HEK293T (cell line): ENCODE results near the gene FAM50A.

Experiments used
- ARNT ChIP-seq: fragments of 450-650 bp; IDR thresholded peaks from 2 replicates; pipeline ENCODE4 v1.6.1; 2017; ENCODE audit warnings: mild to moderate bottlenecking
- BHLHE40 ChIP-seq: fragments of 450-650 bp; IDR thresholded peaks from 2 replicates; pipeline ENCODE4 v1.6.1; 2016; ENCODE audit warnings: mild to moderate bottlenecking, moderate library complexity, borderline replicate concordance
- ELF4 ChIP-seq: fragments of 450-650 bp; IDR thresholded peaks from 2 replicates; pipeline ENCODE4 v1.6.1; 2017; ENCODE audit warnings: antibody characterized with exemption
- FOXA1 ChIP-seq: fragments of 450-650 bp; IDR thresholded peaks from 2 replicates; pipeline ENCODE4 v1.6.1; 2016; ENCODE audit warnings: mild to moderate bottlenecking
- FOXK2 ChIP-seq: fragments of 450-650 bp; IDR thresholded peaks from 2 replicates; pipeline ENCODE4 v1.6.1; 2016; ENCODE audit warnings: mild to moderate bottlenecking
- FOXM1 ChIP-seq: fragments of 450-650 bp; IDR thresholded peaks from 2 replicates; pipeline ENCODE4 v1.6.1; 2017; ENCODE audit warnings: mild to moderate bottlenecking, borderline replicate concordance
- L3MBTL2 ChIP-seq: fragments of 450-650 bp; conservative IDR thresholded peaks from 2 replicates; pipeline ENCODE4 v1.6.1; 2016; ENCODE audit warnings: mild to moderate bottlenecking
- NFRKB ChIP-seq: fragments of 450-650 bp; IDR thresholded peaks from 2 replicates; pipeline ENCODE4 v1.6.1; 2016; ENCODE audit warnings: mild to moderate bottlenecking, moderate library complexity
- PKNOX1 ChIP-seq: fragments of 450-650 bp; IDR thresholded peaks from 2 replicates; pipeline ENCODE4 v1.6.1; 2016
- SP1 ChIP-seq: fragments of 450-650 bp; IDR thresholded peaks from 2 replicates; pipeline ENCODE4 v1.6.1; 2017
- SUZ12 ChIP-seq: fragments of 450-650 bp; IDR thresholded peaks from 2 replicates; pipeline ENCODE4 v1.6.1; 2016; ENCODE audit warnings: mild to moderate bottlenecking
- TARDBP ChIP-seq: fragments of 450-650 bp; IDR thresholded peaks from 2 replicates; pipeline ENCODE4 v1.6.1; 2016
- ZNF384 ChIP-seq: fragments of 450-650 bp; IDR thresholded peaks from 2 replicates; pipeline ENCODE4 v1.6.1; 2016

GRCh38 chrX:154441564-154441963 is 2.4 kb upstream of the FAM50A start:
- TF ChIP-seq FOXK2 (no peak), NFRKB (no peak), PKNOX1 (no peak), ZNF384 (no peak), ELF4 (no peak), SP1 (no peak), TARDBP (no peak), BHLHE40 (no peak), FOXM1 (no peak), L3MBTL2 (no peak), ARNT (no peak), SUZ12 (no peak), FOXA1 (no peak)
